ENCODE data around the gene SPATA6. TPM values are rescaled to one million over a fixed set of nuclear protein-coding genes. Genes with fewer than 3 reads are reported as not detected.
"Not testable (repeated sequence)": the region's sequence is repeated elsewhere in the genome, so short reads cannot be mapped to it uniquely, and the experiment has no call there.

Gene SPATA6
- total RNA-seq, 1 donor from 2014 or later = 1.6 TPM

- DNase-seq (ENCODE audit: low read depth, low spot score) = no peak
Observed at GRCh38 chr1:48462716-48463302, 9.2 kb downstream of the SPATA6 start.

GRCh38 chr1:48450505-48450904, 21.5 kb downstream of the SPATA6 start:
- DNase-seq (ENCODE audit: low read depth, low spot score) = no peak

- DNase-seq (ENCODE audit: low read depth, low spot score) = no peak
Observed at GRCh38 chr1:48448932-48449331, 23.1 kb downstream of the SPATA6 start.

GRCh38 chr1:48444186-48444585, 27.8 kb downstream of the SPATA6 start:
- DNase-seq (ENCODE audit: low read depth, low spot score) = not testable (repeated sequence)

- DNase-seq (ENCODE audit: low read depth, low spot score) = no peak
Observed at GRCh38 chr1:48442864-48443619, 29.0 kb downstream of the SPATA6 start.

GRCh38 chr1:48440786-48441185, 31.2 kb downstream of the SPATA6 start:
- DNase-seq (ENCODE audit: low read depth, low spot score) = not testable (repeated sequence)

GRCh38 chr1:48439380-48439779, 32.6 kb downstream of the SPATA6 start:
- DNase-seq (ENCODE audit: low read depth, low spot score) = no peak

- DNase-seq (ENCODE audit: low read depth, low spot score) = not testable (repeated sequence)
Observed at GRCh38 chr1:48437379-48437778, 34.6 kb downstream of the SPATA6 start.

GRCh38 chr1:48435312-48436002, 36.5 kb downstream of the SPATA6 start:
- DNase-seq (ENCODE audit: low read depth, low spot score) = not testable (repeated sequence)

- no peak for DNase-seq (ENCODE audit: low read depth, low spot score)
Observed at GRCh38 chr1:48430832-48431231, 41.2 kb downstream of the SPATA6 start.

- DNase-seq (ENCODE audit: low read depth, low spot score) = no peak
Observed at GRCh38 chr1:48422009-48422408, 50.0 kb downstream of the SPATA6 start.

GRCh38 chr1:48418742-48419141, 53.3 kb downstream of the SPATA6 start:
- no peak for DNase-seq (ENCODE audit: low read depth, low spot score)

- DNase-seq (ENCODE audit: low read depth, low spot score) = no peak
Observed at GRCh38 chr1:48415050-48415449, 57.0 kb downstream of the SPATA6 start.

- DNase-seq (ENCODE audit: low read depth, low spot score) = no peak
Observed at GRCh38 chr1:48414264-48414663, 57.7 kb downstream of the SPATA6 start.

GRCh38 chr1:48405940-48406339, 66.1 kb downstream of the SPATA6 start:
- DNase-seq (ENCODE audit: low read depth, low spot score) = no peak

- no peak for DNase-seq (ENCODE audit: low read depth, low spot score)
Observed at GRCh38 chr1:48405400-48405799, 66.6 kb downstream of the SPATA6 start.

GRCh38 chr1:48402599-48402998, 69.4 kb downstream of the SPATA6 start:
- no peak for DNase-seq (ENCODE audit: low read depth, low spot score)

GRCh38 chr1:48396208-48396607, 75.8 kb downstream of the SPATA6 start:
- no peak for DNase-seq (ENCODE audit: low read depth, low spot score)

GRCh38 chr1:48391926-48392325, 80.1 kb downstream of the SPATA6 start:
- no peak for DNase-seq (ENCODE audit: low read depth, low spot score)

- no peak for DNase-seq (ENCODE audit: low read depth, low spot score)
Observed at GRCh38 chr1:48387409-48387808, 84.6 kb downstream of the SPATA6 start.

- DNase-seq (ENCODE audit: low read depth, low spot score) = no peak
Observed at GRCh38 chr1:48374785-48375184, 97.2 kb downstream of the SPATA6 start.

GRCh38 chr1:48371598-48371997, 100.4 kb downstream of the SPATA6 start:
- no peak for DNase-seq (ENCODE audit: low read depth, low spot score)

- DNase-seq (ENCODE audit: low read depth, low spot score) = no peak
Observed at GRCh38 chr1:48362901-48363300, 109.1 kb downstream of the SPATA6 start.
